IMR-90 (cell line): ENCODE data around the gene EIF2B1. TPM values are rescaled to one million over a fixed set of nuclear protein-coding genes. Genes with fewer than 3 reads are reported as not detected.

Experiments
- ATAC-seq: fragments of 200-7000 bp; cut with Tn5 transposase; 2 replicates; pipeline ENCODE4 v1.9.1; 2020; ENCODE audit warnings: low read depth, mild to moderate bottlenecking, moderate library complexity
- BruUV-seq: library from RNA; stranded (reverse); fragments of 400-500 nt; replicated peaks from 2 replicates; lab custom pipeline; 2021; lab: Mats Ljungman, UMichigan
- CTCF ChIA-PET: fragments of 300-600 bp; formaldehyde crosslinking; extraction: SDS; loops from one replicate; lab custom pipeline; 2021; ENCODE audit warnings: antibody characterized with exemption; lab: Yijun Ruan, JAX
- POLR2A ChIA-PET: fragments of 300-600 bp; sonication (Branson Sonifier 250); formaldehyde crosslinking; loops from one replicate; lab custom pipeline; 2022; ENCODE audit warnings: antibody characterized with exemption; ENCODE audit not compliant: unreplicated experiment; lab: Charles Lee
- DNase-seq: peaks from one replicate; pipeline ENCODE4 v3.0.0; 2013
- H2AFZ ChIP-seq: replicated peaks from 2 replicates; pipeline ENCODE3; 2013; ENCODE audit warnings: low read length, mild to moderate bottlenecking; ENCODE audit not compliant: poor library complexity
- H2AK5ac ChIP-seq: 2 replicates; pipeline ENCODE4 v1.6.1; 2013; ENCODE audit warnings: low read depth, low read length, inconsistent platforms
- H2AK9ac ChIP-seq: replicated peaks from 2 replicates; pipeline ENCODE3; 2013; ENCODE audit warnings: mild to moderate bottlenecking, low read depth, low read length, moderate library complexity; ENCODE audit not compliant: poor library complexity
- H2BK120ac ChIP-seq: 2 replicates; pipeline ENCODE4 v1.6.1; 2013; ENCODE audit warnings: low read depth, low read length, inconsistent platforms
- H2BK15ac ChIP-seq: 3 replicates; pipeline ENCODE4 v1.6.1; 2013; ENCODE audit warnings: low read depth, low read length, inconsistent platforms
- H2BK20ac ChIP-seq: 2 replicates; pipeline ENCODE4 v1.6.1; 2013; ENCODE audit warnings: low read depth, mild to moderate bottlenecking, inconsistent platforms, low read length, moderate library complexity
- H2BK5ac ChIP-seq: 2 replicates; pipeline ENCODE4 v1.6.1; 2013; ENCODE audit warnings: mild to moderate bottlenecking, low read depth, low read length, inconsistent platforms; ENCODE audit not compliant: poor library complexity, severe bottlenecking
- H3K14ac ChIP-seq: replicated peaks from 2 replicates; pipeline ENCODE4 v1.6.1; 2013; ENCODE audit warnings: low read depth, low read length, inconsistent platforms
- H3K18ac ChIP-seq: 2 replicates; pipeline ENCODE4 v1.6.1; 2013; ENCODE audit warnings: low read depth, low read length, control low read depth
- H3K23ac ChIP-seq: 2 replicates; pipeline ENCODE4 v1.6.1; 2013; ENCODE audit warnings: low read depth, low read length, inconsistent platforms
- H3K27ac ChIP-seq: 2 replicates; pipeline ENCODE4 v1.5.1; 2013; ENCODE audit warnings: mild to moderate bottlenecking, control low read depth, low read length; ENCODE audit not compliant: insufficient read depth
- H3K27me3 ChIP-seq: 2 replicates; pipeline ENCODE4 v1.6.1; 2013; ENCODE audit warnings: low read length; ENCODE audit not compliant: control insufficient read depth, insufficient read depth
- H3K36me3 ChIP-seq: 2 replicates; pipeline ENCODE4 v1.6.1; 2013; ENCODE audit warnings: low read length, mixed read lengths; ENCODE audit not compliant: control insufficient read depth, insufficient read depth
- H3K4ac ChIP-seq: 2 replicates; pipeline ENCODE4 v1.6.1; 2013; ENCODE audit warnings: low read depth, low read length, inconsistent platforms
- H3K4me1 ChIP-seq: 2 replicates; pipeline ENCODE4 v1.6.1; 2013; ENCODE audit warnings: low read length, mixed read lengths; ENCODE audit not compliant: control insufficient read depth, insufficient read depth
- H3K4me2 ChIP-seq: 2 replicates; pipeline ENCODE4 v1.6.1; 2013; ENCODE audit warnings: low read depth, mild to moderate bottlenecking, control low read depth, low read length, moderate library complexity
- H3K4me3 ChIP-seq: 2 replicates; pipeline ENCODE4 v1.5.1; 2013; ENCODE audit warnings: low read depth, mild to moderate bottlenecking, control low read depth, low read length, moderate library complexity; ENCODE audit not compliant: insufficient read depth
- H3K56ac ChIP-seq: 2 replicates; pipeline ENCODE4 v1.6.1; 2013; ENCODE audit warnings: low read length, inconsistent platforms; ENCODE audit not compliant: insufficient read depth; ENCODE audit errors: extremely low read depth
- H3K79me1 ChIP-seq, 2 experiments: 2 replicates each; pipeline ENCODE4 v1.6.1; 2013; ENCODE audit warnings: low read length in 2 of 2, inconsistent platforms in 1 of 2, low read depth in 1 of 2
- H3K9ac ChIP-seq: 2 replicates; pipeline ENCODE4 v1.6.1; 2013; ENCODE audit warnings: low read depth, low read length, control low read depth
- H3K9me1 ChIP-seq: 2 replicates; pipeline ENCODE4 v1.6.1; 2013; ENCODE audit warnings: low read length, inconsistent platforms; ENCODE audit not compliant: insufficient read depth
- H3K9me3 ChIP-seq: 2 replicates; pipeline ENCODE4 v1.6.1; 2013; ENCODE audit warnings: low read length; ENCODE audit not compliant: control insufficient read depth, insufficient read depth
- H4K20me1 ChIP-seq: 2 replicates; pipeline ENCODE4 v1.6.1; 2013; ENCODE audit warnings: low read length, inconsistent platforms; ENCODE audit not compliant: insufficient read depth
- H4K5ac ChIP-seq: 2 replicates; pipeline ENCODE4 v1.6.1; 2013; ENCODE audit warnings: mild to moderate bottlenecking, low read depth, low read length, control low read depth
- H4K8ac ChIP-seq, 2 experiments: 2 replicates each; pipeline ENCODE4 v1.6.1; 2013; ENCODE audit warnings: low read depth in 2 of 2, low read length in 2 of 2, control low read depth in 1 of 2, inconsistent platforms in 1 of 2
- H4K91ac ChIP-seq: 2 replicates; pipeline ENCODE4 v1.6.1; 2013; ENCODE audit warnings: low read depth, low read length, inconsistent platforms; ENCODE audit not compliant: insufficient read depth
- CHD1 ChIP-seq: IDR thresholded peaks from 2 replicates; pipeline ENCODE4 v1.6.1; 2012; ENCODE audit warnings: low read depth, low read length, improper control_type of control experiment
- CTCF ChIP-seq: conservative IDR thresholded peaks from 2 replicates; pipeline ENCODE4 v1.5.1; 2012; ENCODE audit warnings: mild to moderate bottlenecking, low read depth, low read length, improper control_type of control experiment
- WGBS, 2 experiments: methylation state at CpG; one replicate each; pipeline versions ENCODE4 v1.1.5 to v1.1.7; 2013; ENCODE audit warnings: missing lambda C conversion rate in 2 of 2; ENCODE audit not compliant: insufficient read length in 1 of 2; ENCODE audit errors: extremely low coverage in 2 of 2; 5-methylcytosine and 5-hydroxymethylcytosine counted together
- dilution Hi-C: fragments of 300-500 bp; cut with HindIII; formaldehyde crosslinking; loops from one replicate; pipeline ENCODE4 v1.14.3; 2018; ENCODE audit warnings: low sequenced_read_pairs; ENCODE audit not compliant: unreplicated experiment
- in situ Hi-C: fragments of 300-500 bp; cut with MboI; formaldehyde crosslinking; loops from 3 replicates; pipeline ENCODE4 v1.14.3; 2019; ENCODE audit warnings: low sequenced_read_pairs, inconsistent platforms, mixed read lengths
- intact Hi-C: fragments of 100-400 bp; cut with micrococcal nuclease; formaldehyde crosslinking; loops from 2 replicates; pipeline ENCODE4 v1.10.0; 2022
- polyA plus RNA-seq, 3 experiments: library from polyadenylated mRNA; depleted of rRNA; stranded (reverse); fragments of >200 nt; gene quantifications; 2 replicates each; pipeline ENCODE4 v1.2.3, GENCODE V29; 2012; ENCODE audit warnings: low replicate concordance in 1 of 3
- total RNA-seq: library from RNA; depleted of rRNA; stranded (reverse); fragments of >200 nt; gene quantifications from 2 replicates; pipeline ENCODE4 v1.2.3, GENCODE V29; 2012

Gene EIF2B1
- total and polyA plus RNA-seq, 2 of the 4 experiments (the other 2 are of a cell fraction): 33.9 to 45.9 TPM

GRCh38 chr12:123608182-123608581 lies 25.3 kb downstream of the EIF2B1 start:
- in situ Hi-C loops: loop anchor here (25.0 kb wide), 1 partner anchor 296 kb away; no protein-coding TSS in a partner anchor

More at GRCh38 chr12:123608182-123608581, 25.3 kb downstream of the EIF2B1 start:
- Histone ChIP-seq H3K9ac (no peak overlapping the region), H2BK120ac (no peak overlapping the region), H3K56ac (no peak overlapping the region), H3K23ac (no peak overlapping the region), H3K79me1 (peaks cover 38 to 47% of the 10 kb centered on the region in 2 experiments), H3K4ac (no peak overlapping the region), H4K5ac (no peak overlapping the region), H2BK20ac (no peak overlapping the region), H3K27me3 (no peaks in the 10 kb centered on the region), H3K9me1 (no peaks in the 10 kb centered on the region), H3K36me3 (peaks cover 56% of the 10 kb centered on the region), H3K4me3 (no peak overlapping the region), H2BK15ac (no peak overlapping the region), H3K4me1 (no peaks in the 10 kb centered on the region), H3K14ac (no peak overlapping the region), H3K4me2 (no peak overlapping the region), H4K8ac (no peak overlapping the region), H2BK5ac (no peak overlapping the region), H2AFZ (no peak overlapping the region), H3K18ac (no peak overlapping the region), H2AK9ac (no peak overlapping the region), H3K9me3 (no peaks in the 10 kb centered on the region), H2AK5ac (no peak overlapping the region), H3K27ac (no peak overlapping the region), H4K20me1 (peaks cover 3% of the 10 kb centered on the region; the same call in 1 of the 2 replicates), H4K91ac (no peak overlapping the region)
- dilution Hi-C loops: no loop called here
- no TSS peak for BruUV-seq
- intact Hi-C loops: no loop called here
- DNase-seq (no peak), ATAC-seq (no peak)
- TF ChIP-seq CTCF (no peak), CHD1 (no peak)
- ChIA-PET CTCF (no interaction called here), POLR2A (no interaction called here)
- 80% methylated on average over 2 of the region's 8 CpGs; no CpG with 5 or more reads in 1 of the 2 experiments for WGBS, 2 experiments
